Measurements from ENCODE around the gene NUMBL. TPM values are rescaled to one million over a fixed set of nuclear protein-coding genes. Genes with fewer than 3 reads are reported as not detected.
A peak's percentile ranks its signal among the peaks of the same experiment; 100 is the strongest.

NUMBL gene
- total RNA-seq, 2 experiments from 2014 or later, result 9.9 to 11.7 TPM

- Mint-ChIP-seq H3K36me3 (peaks cover 19% of the 10 kb centered on the region), H3K27ac (no peak overlapping the region), H3K27me3 (no peaks in the 10 kb centered on the region), H3K4me1 (peaks cover 1% of the 10 kb centered on the region), H3K4me3 (no peak overlapping the region), H3K9me3 (no peaks in the 10 kb centered on the region)
- POLR2A ChIA-PET, result no interaction called here
- DNase-seq (no peak), ATAC-seq (ENCODE audit: low read depth) (no peak)
Measured at GRCh38 chr19:40681039-40681438, 9.4 kb downstream of the NUMBL start.

GRCh38 chr19:40677156-40677555 lies 13.3 kb downstream of the NUMBL start:
- ATAC-seq (ENCODE audit: low read depth) (no peak), DNase-seq (no peak)
- peaks cover 1% of the 10 kb centered on the region for H3K4me1 Mint-ChIP-seq
- H3K4me3 Mint-ChIP-seq, result no peak overlapping the region
- H3K27me3 Mint-ChIP-seq, result no peaks in the 10 kb centered on the region
- no peaks in the 10 kb centered on the region for H3K9me3 Mint-ChIP-seq
- H3K27ac Mint-ChIP-seq, result no peak overlapping the region
- POLR2A ChIA-PET, result no interaction called here
- peaks cover 14% of the 10 kb centered on the region for H3K36me3 Mint-ChIP-seq

- Mint-ChIP-seq H3K36me3 (peaks cover 20% of the 10 kb centered on the region), H3K4me1 (no peaks in the 10 kb centered on the region), H3K9me3 (peaks cover 2% of the 10 kb centered on the region), H3K27me3 (no peaks in the 10 kb centered on the region), H3K4me3 (no peak overlapping the region), H3K27ac (no peak overlapping the region)
- no peak for DNase-seq
- ATAC-seq (ENCODE audit: low read depth), result peak; percentile 30
- POLR2A ChIA-PET, result no interaction called here
Measured at GRCh38 chr19:40674291-40674690, 16.2 kb downstream of the NUMBL start.

- Mint-ChIP-seq H3K27ac (no peak overlapping the region), H3K27me3 (no peaks in the 10 kb centered on the region), H3K4me1 (no peaks in the 10 kb centered on the region), H3K36me3 (peaks cover 26% of the 10 kb centered on the region), H3K9me3 (peaks cover 5% of the 10 kb centered on the region), H3K4me3 (no peak overlapping the region)
- DNase-seq, result no peak
- POLR2A ChIA-PET, result no interaction called here
- no peak for ATAC-seq (ENCODE audit: low read depth)
Measured at GRCh38 chr19:40673397-40673796, 17.1 kb downstream of the NUMBL start.

DNA sequence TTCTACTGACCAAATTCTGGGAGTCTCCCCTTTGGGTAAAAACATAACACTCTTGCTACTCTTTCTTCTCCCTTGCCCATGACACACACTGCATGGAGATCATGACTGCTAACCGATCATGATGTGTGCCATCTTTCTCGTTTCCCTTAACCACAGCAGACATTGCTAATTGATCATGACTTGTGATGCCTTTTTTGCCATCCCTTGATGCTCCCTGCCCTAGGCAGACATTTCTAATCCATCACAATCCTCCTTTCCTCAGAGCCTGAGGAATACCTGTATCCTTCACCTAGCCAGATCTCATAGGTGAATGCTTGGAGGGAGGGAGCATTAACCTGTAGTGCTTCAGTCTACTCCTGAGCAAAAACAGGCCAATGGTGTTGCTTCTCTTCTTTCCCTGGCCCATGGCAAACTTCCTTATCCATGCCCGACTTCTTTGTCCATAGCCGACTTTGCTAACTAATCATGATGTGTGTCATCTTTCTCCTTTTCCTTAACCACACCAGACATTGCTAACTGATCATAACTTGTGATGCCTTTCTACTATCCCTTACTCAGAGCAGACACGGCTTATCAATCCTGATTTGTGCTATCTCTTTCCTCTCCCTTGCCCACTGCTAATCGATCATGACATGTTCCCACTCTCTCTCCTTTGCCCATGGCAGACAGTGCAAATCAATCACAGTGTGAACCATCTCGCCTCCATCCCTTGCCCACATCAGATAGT lies 17.7 kb downstream of the NUMBL start:
- Mint-ChIP-seq H3K4me3 (no peak overlapping the region), H3K27me3 (no peaks in the 10 kb centered on the region), H3K36me3 (peaks cover 28% of the 10 kb centered on the region), H3K27ac (no peak overlapping the region), H3K9me3 (peaks cover 5% of the 10 kb centered on the region), H3K4me1 (no peaks in the 10 kb centered on the region)
- no peak for ATAC-seq (ENCODE audit: low read depth)
- POLR2A ChIA-PET, result no interaction called here
- DNase-seq, result no peak

- Mint-ChIP-seq H3K4me1 (no peaks in the 10 kb centered on the region), H3K9me3 (peaks cover 5% of the 10 kb centered on the region), H3K36me3 (peaks cover 25% of the 10 kb centered on the region), H3K4me3 (no peak overlapping the region), H3K27ac (no peak overlapping the region), H3K27me3 (no peaks in the 10 kb centered on the region)
- POLR2A ChIA-PET, result no interaction called here
- ATAC-seq (ENCODE audit: low read depth) (no peak), DNase-seq (no peak)
Measured at GRCh38 chr19:40672038-40672437, 18.4 kb downstream of the NUMBL start.

- H3K27me3 Mint-ChIP-seq, result no peaks in the 10 kb centered on the region
- POLR2A ChIA-PET, result no interaction called here
- peaks cover 5% of the 10 kb centered on the region for H3K9me3 Mint-ChIP-seq
- no peak overlapping the region for H3K4me3 Mint-ChIP-seq
- no peak for DNase-seq
- peaks cover 25% of the 10 kb centered on the region for H3K36me3 Mint-ChIP-seq
- no peak overlapping the region for H3K27ac Mint-ChIP-seq
- no peaks in the 10 kb centered on the region for H3K4me1 Mint-ChIP-seq
- no peak for ATAC-seq (ENCODE audit: low read depth)
Measured at GRCh38 chr19:40671404-40671803, 19.0 kb downstream of the NUMBL start.

DNA sequence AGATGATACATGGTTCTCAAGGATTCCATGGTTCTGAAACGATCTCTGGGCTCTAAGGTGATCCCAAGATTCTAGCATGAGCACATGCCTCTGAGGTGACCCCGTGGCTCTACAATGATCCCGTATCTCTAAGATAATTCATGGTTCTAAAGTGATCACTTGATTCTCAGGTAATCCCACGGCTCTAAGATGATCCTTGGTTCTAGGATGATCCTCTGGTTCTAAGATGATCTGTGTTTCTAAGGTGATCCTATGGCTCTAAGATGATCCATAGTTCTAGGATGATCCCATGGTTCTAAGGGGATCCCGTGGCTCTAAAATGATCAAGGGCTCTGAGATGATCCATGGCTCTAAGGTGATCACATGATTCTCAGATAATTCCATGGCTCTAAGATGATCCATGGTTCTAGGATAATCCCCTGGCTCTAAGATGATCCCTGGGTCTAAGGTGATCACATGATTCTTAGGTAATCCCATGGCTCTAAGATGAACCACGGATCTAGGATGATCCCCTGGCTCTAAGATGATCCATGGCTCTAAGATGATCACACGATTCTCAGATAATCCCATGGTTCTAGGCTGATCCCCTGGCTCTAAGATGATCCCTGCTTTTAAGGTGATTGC lies 21.3 kb downstream of the NUMBL start:
- no peak overlapping the region for H3K4me3 Mint-ChIP-seq
- H3K36me3 Mint-ChIP-seq, result peaks cover 23% of the 10 kb centered on the region
- POLR2A ChIA-PET, result no interaction called here
- DNase-seq (no peak), ATAC-seq (ENCODE audit: low read depth) (no peak)
- no peak overlapping the region for H3K27ac Mint-ChIP-seq
- peaks cover 5% of the 10 kb centered on the region for H3K9me3 Mint-ChIP-seq
- no peaks in the 10 kb centered on the region for H3K27me3 Mint-ChIP-seq
- H3K4me1 Mint-ChIP-seq, result no peaks in the 10 kb centered on the region

- POLR2A ChIA-PET, result no interaction called here
- Mint-ChIP-seq H3K27me3 (no peaks in the 10 kb centered on the region), H3K36me3 (peaks cover 23% of the 10 kb centered on the region), H3K4me1 (peaks cover 2% of the 10 kb centered on the region), H3K4me3 (no peak overlapping the region), H3K9me3 (peaks cover 5% of the 10 kb centered on the region), H3K27ac (no peak overlapping the region)
- no peak for DNase-seq
- ATAC-seq (ENCODE audit: low read depth), result no peak
Measured at GRCh38 chr19:40667602-40668001, 22.8 kb downstream of the NUMBL start.

DNA sequence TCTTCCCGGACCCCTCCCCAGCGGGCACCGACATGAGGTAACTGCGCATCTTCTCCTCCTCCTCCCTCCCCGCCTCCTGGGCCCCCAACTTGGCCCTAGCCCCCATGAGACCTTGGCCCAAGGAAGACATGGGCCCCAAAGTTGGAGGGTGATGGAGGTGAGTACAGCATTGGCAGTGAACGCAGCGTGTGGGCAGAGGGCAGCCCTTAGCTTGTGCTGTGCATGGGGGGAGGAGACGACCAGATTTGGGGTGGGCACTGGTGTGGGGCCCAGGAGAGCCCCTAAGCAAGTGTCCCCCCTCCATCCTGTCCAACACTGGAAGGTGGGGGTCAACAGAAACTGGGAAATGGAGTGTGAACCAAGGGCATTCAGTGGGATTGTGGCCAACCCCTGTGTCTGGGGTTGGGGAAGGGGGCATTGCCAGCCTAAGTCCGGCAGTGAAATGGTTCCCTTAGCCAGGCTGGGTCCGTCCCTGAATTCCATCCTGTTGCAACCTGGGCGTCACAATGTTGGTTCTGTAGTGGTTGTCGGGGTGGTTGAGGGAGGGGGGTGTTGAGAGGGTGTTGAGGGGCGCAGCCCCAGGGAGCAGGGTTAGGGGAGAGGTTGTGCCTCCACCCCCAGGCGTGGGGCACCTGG lies 23.5 kb downstream of the NUMBL start:
- POLR2A ChIA-PET, result no interaction called here
- no peak for DNase-seq
- H3K4me3 Mint-ChIP-seq, result no peak overlapping the region
- H3K27ac Mint-ChIP-seq, result no peak overlapping the region
- peaks cover 23% of the 10 kb centered on the region for H3K36me3 Mint-ChIP-seq
- H3K27me3 Mint-ChIP-seq, result no peaks in the 10 kb centered on the region
- ATAC-seq (ENCODE audit: low read depth), result no peak
- H3K4me1 Mint-ChIP-seq, result peaks cover 2% of the 10 kb centered on the region
- H3K9me3 Mint-ChIP-seq, result peaks cover 5% of the 10 kb centered on the region

DNA sequence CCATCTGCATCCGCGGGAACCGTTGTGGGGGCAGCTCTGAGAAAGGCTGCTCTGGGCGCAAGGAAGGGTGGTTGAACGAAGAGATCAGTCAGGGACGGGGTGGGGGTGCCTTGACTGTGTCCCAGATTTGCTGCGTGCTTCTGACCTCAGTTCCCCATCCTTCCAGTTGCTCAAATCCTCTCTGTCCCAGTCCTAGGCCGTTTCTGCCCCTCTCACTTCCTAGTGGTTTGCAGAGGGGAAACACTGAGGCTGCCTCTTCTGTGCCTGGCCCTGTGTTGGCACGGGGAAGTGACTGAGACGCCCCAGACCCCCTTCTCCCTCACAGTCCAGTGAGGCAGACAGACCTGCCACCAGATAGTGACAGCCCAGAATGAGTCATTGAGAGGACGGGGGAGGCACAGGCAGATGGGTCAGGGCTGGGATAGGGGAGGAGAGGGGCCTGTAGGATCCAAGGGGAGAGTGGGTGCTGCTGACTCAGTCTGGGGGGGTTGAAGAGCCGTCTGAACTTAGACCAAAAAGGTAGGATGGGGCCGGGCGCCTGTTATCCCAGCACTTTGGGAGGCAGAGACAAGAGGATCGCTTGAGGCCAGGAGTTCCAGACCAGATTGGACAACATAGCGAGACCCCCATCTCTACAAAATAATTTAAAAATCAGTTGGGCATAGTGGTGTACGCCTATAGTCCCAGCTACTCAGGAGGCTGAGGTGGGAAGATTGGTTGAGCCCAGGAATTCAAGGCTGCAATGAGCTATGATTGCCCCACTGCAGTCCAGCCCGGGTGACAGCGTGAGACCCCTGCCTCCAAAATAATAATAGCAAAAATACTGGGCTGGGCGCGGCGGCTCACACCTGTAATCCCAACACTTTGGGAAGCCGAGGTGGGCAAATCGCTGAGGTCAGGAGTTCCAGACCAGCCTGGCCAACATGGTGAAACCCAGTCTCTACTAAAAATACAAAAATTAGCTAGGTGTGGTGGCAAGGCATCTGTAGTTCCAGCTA lies 26.5 kb downstream of the NUMBL start:
- peak overlapping the region; percentile 84 for H3K4me3 Mint-ChIP-seq
- H3K27ac Mint-ChIP-seq, result peak overlapping the region; percentile 45
- peaks cover under 1% of the 10 kb centered on the region for H3K9me3 Mint-ChIP-seq
- peaks cover 6% of the 10 kb centered on the region for H3K36me3 Mint-ChIP-seq
- ATAC-seq (ENCODE audit: low read depth) (no peak), DNase-seq (no peak)
- peaks cover 2% of the 10 kb centered on the region for H3K4me1 Mint-ChIP-seq
- POLR2A ChIA-PET, result interaction anchor here (1.0 to 2.0 kb wide), 4 partner anchors 52 to 155 kb away, joined by 4 to 11 read pairs (median 6); partner anchors contain the start of genes COQ8B, EGLN2, ITPKC and RAB4B
- no peaks in the 10 kb centered on the region for H3K27me3 Mint-ChIP-seq

- Mint-ChIP-seq H3K4me1 (peaks cover 2% of the 10 kb centered on the region), H3K36me3 (no peaks in the 10 kb centered on the region), H3K9me3 (no peaks in the 10 kb centered on the region), H3K4me3 (peak overlapping the region; percentile 84), H3K27ac (peak overlapping the region; percentile 72), H3K27me3 (peaks cover 2% of the 10 kb centered on the region)
- ATAC-seq (ENCODE audit: low read depth), result peak; percentile 92
- POLR2A ChIA-PET, result interaction anchor here (0.7 to 2.0 kb wide), 6 partner anchors 51 to 156 kb away, joined by 3 to 11 read pairs (median 5); partner anchors contain the start of genes COQ8B, EGLN2, ITPKC and RAB4B
- DNase-seq, result peak; percentile 97
Measured at GRCh38 chr19:40662925-40663694, 27.3 kb downstream of the NUMBL start.
